Fibroblast of the aortic adventitia (primary cell): Measurements from ENCODE around the gene DNAH14. TPM values are rescaled to one million over a fixed set of nuclear protein-coding genes. Genes with fewer than 3 reads are reported as not detected.
"Not testable (repeated sequence)": the region's sequence is repeated elsewhere in the genome, so short reads cannot be mapped to it uniquely, and the experiment has no call there.

Experiments
- DNase-seq: peaks from one replicate; pipeline ENCODE4 v3.0.0-alpha.2; 2010; ENCODE audit warnings: low read depth
- H3K4me3 ChIP-seq: 2 replicates; pipeline ENCODE4 v1.5.1; 2011; ENCODE audit warnings: low read depth, mild to moderate bottlenecking, control low read depth, low read length, moderate library complexity
- CTCF ChIP-seq: IDR thresholded peaks from 2 replicates; pipeline ENCODE4 v1.5.1; 2011; ENCODE audit warnings: mild to moderate bottlenecking, low read length, control low read depth, inconsistent platforms; ENCODE audit not compliant: insufficient read depth
- total RNA-seq: library from RNA; depleted of rRNA; stranded (reverse); fragments of >200 nt; gene quantifications from 2 replicates; pipeline ENCODE4 v1.2.3, GENCODE V29; 2012; ENCODE audit warnings: low replicate concordance

DNAH14 gene
- total RNA-seq, 1 donor, result 33.9 TPM

- DNase-seq, result no peak
- TF ChIP-seq CTCF, result no peak
- no peak overlapping the region for H3K4me3 ChIP-seq
Observed at GRCh38 chr1:225290244-225290643, 360.8 kb downstream of the DNAH14 start.

GRCh38 chr1:225299624-225300023 is 370.1 kb downstream of the DNAH14 start:
- DNase-seq, result no peak
- TF ChIP-seq CTCF, result no peak

GRCh38 chr1:225300381-225300780 is 370.9 kb downstream of the DNAH14 start:
- no peak for DNase-seq

More at GRCh38 chr1:225299624-225300023, 370.1 kb downstream of the DNAH14 start:
- no peak overlapping the region for H3K4me3 ChIP-seq

GRCh38 chr1:225304996-225305395 is 375.5 kb downstream of the DNAH14 start:
- DNase-seq, result no peak
- TF ChIP-seq CTCF, result no peak
- H3K4me3 ChIP-seq, result no peak overlapping the region

More at GRCh38 chr1:225300381-225300780, 370.9 kb downstream of the DNAH14 start:
- TF ChIP-seq CTCF, result no peak
- no peak overlapping the region for H3K4me3 ChIP-seq

GRCh38 chr1:225310544-225310943 is 381.1 kb downstream of the DNAH14 start:
- DNase-seq, H3K4me3 ChIP-seq: not testable (repeated sequence)

- H3K4me3 ChIP-seq, result no peak overlapping the region
- DNase-seq, result peak; percentile 57
- TF ChIP-seq CTCF, result peak; percentile 83
Observed at GRCh38 chr1:225318706-225319575, 389.5 kb downstream of the DNAH14 start.

GRCh38 chr1:225319871-225320270 is 390.4 kb downstream of the DNAH14 start:
- no peak overlapping the region for H3K4me3 ChIP-seq
- DNase-seq, result no peak
- TF ChIP-seq CTCF, result no peak
